ENCODE measurements around the gene GMNN.
A peak's percentile ranks its signal among the peaks of the same experiment; 100 is the strongest.
"Not testable (repeated sequence)": the region's sequence is repeated elsewhere in the genome, so short reads cannot be mapped to it uniquely, and the experiment has no call there.

The GMNN gene

DNA sequence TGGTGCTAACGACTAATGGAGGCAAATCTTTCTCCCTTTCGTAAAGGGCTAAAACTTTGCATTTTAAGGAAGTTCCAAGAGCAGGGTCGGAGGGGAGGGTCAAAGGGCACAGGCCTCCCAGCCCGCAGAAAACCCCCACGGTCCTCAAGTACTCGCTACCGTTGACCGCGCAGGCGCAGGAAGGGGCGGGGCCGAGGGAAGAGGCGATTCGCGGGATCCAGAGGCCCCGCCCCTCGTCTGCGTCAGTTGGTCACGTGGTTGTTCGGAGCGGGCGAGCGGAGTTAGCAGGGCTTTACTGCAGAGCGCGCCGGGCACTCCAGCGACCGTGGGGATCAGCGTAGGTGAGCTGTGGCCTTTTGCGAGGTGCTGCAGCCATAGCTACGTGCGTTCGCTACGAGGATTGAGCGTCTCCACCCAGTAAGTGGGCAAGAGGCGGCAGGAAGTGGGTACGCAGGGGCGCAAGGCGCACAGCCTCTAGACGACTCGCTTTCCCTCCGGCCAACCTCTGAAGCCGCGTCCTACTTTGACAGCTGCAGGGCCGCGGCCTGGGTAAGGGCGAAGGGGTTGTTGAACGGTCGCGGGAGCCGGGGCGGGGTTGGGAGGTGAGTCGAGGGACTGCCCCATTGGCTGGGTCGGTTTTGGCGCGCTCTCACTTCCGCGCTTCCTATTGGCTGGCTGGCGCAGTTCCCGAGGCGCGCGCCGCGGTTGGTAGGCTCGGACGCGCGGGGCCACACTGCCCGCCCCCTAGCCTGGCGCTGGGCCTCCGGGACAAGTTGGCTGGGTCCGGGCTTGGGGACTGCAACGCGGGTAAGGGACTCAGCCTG, at the start of gene GMNN:
Gene GMNN, plus strand, starts transcription at position 242 of the 824 bp plus-strand sequence. CDS start 2,310 bp downstream, outside the sequence.
- peak; percentile 95 for DNase-seq

DNA sequence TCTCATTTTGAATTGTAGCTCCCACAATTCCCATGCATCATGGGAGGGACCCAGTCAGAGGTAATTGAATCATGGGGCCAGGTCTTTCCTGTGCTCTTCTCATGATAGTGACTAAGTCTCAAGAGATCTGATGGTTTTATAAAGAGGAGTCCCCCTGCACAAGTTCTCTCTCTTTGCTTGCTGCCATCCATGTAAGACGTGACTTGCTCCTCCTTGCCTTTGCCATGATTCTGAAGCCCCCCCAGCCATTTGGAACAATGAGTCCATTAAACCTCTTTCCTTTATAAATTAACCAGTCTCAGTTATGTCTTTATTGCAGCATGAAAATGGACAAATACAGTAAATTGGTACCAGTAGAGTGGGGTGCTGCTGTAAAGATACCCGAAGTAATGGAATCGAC, 44.1 kb upstream of the GMNN start:
- DNase-seq = not testable (repeated sequence)

DNA sequence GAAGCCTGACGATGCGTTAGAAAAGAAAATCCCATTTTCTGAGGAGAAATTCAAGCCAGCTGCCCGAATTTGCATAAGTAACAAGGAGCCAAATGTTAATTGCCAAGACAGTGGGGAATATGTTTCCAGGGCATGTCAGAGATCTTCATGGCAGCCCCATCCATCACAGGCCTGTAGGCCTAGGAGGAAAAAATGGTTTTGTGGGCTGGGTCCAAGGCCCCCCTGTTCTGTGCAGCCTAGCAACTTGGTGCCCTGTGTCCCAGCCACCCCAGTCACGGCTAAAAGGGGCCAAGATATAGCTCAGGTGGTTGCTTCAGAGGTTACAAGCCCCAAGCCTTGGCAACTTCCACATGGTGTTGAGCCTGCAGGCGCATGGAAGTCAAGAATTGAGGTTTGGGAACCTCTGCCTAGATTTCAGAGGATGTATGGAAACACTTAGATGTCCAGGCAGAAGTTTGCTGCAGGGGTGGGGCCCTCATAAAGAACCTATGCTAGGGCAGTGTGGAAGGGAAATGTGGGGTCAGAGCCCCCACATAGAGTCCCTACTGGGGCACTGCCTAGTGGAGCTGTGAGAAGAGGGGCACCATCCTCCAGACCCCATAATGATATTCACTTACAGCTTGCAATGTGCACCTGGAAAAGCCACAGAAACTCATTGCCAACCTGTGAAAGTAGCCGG, 43.1 kb upstream of the GMNN start:
- DNase-seq = not testable (repeated sequence)

DNA sequence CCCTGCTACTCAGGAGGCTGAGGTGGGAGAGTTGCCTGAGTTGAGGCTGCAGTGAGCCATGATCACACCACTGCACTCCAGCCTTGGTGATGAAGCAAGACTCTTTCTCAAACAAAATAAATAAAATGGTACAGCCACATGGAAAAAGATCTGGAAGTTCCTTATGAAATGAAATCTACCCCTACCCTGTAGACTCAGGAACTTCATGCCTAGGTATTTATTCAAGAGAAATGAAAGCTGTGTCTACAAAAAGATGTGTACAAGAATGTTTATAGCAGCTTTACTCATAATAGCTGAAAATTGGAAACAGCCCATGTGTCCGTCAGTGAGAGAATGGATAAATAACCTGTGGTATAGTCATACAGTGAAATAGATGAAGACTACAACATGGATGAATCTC, 40.6 kb upstream of the GMNN start:
- DNase-seq = no peak

DNA sequence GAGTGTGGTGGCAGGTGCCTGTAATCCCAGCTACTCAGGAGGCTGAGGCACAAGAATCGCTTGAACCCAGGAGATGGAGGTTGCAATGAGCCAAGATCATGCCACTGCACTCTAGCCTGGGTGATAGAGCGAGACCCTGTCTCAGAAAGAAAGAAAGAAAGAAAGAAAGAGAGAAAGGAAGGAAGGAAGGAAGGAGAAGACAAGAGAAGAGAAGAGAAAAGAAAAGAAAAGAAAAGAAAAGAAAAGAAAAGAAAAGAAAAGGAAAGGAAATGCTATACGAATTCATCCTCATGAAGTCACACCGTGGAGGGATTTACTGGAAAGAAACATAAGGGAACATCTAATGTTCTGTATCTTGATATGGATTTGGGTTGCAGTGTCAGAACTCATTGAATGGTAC, 40.0 kb upstream of the GMNN start:
- not testable (repeated sequence) for DNase-seq

DNA sequence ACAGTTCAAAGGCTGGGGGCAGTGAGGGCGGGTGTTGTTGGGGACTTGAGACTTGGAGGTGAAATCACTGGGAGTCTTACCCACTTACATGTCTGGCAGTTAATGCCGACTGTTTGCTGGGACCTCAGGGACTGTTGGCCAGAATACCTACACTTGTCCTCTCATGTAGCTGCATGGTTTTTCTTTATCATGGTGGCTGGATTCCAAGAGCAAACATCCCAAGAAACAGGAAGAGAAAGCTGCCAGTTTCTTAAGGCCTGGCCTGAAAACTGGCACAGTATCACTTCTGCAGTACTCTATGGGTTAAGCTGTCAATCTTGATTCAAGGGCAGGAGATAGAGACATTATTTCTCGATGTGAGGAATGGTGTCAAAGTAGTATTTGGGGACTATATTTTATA, 36.0 kb upstream of the GMNN start:
- no peak for DNase-seq

DNA sequence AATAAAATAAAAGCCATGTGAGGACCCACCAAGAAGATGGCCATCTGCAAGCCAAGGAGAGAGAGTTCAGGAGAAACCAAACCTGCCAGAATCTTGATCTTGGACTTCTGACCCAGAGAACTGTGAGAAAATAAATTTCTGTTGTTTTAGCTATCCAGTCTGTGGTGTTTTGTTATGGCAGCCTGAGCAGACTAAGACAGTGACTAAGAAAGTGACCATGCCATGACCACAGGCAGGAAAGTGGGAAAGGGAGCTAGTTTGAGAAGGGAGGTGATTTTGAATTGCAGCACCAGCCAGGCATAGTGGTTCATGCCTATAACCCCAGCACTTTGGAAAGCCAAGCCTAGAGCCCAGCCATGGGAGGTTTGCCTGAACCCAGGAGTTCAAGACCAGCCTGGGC, 33.9 kb upstream of the GMNN start:
- no peak for DNase-seq

DNA sequence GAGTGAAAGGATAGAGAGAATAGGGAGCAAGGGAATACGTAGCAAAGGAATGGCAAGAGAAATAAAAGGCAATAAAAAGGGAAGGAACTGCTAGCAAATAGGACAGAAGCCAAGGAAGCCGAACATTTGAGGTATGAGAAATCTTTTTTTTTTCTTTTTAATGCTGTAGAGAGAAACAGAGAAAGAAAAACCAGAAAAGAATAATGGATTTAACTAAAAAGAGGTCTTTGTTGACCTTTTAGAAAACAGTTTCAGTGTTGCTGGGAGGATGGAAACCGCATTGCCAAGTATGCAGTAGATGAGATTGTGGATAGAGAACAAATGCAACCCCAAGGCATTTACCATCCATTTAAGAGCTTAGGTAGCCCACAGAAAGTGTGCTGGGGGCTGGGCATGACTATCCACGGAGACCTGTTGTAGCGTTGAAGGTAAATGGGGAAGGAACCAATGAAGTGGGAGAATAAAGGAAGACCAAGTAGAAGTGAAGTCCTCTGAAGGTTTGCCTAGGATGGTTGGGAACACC, 32.5 kb upstream of the GMNN start:
- no peak for DNase-seq

DNA sequence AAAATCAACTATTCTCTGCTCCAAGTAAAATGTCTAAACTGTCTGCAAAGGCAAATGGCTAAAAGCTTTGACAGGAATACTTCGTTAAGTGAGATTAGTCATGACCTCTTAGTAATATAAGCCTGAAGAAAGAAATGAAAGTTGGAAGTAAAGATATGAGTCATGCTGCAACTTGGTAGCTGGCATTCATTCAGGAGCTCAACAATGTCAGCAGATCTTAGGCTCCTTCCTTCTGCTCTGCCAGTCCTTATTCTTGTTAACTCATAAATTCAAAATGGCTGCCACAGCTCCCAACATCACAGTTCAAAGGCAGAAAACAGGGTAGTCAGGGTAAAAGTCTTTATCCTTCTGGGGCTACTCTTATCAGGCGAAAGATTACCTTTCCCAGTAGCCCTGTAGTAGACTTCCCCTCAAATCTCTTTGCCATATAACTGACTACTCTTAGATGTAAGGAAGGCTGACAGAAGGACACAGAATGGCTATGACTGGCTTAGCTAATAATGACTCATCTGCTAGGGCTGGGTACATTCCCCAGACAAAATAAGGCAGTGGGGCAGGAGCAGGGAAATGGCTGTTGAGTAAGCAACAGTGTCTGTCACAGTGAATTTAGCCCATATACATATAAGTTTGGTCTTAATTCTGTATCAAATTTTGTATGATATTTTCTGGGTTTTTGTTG, 31.3 kb upstream of the GMNN start:
- DNase-seq = no peak

DNA sequence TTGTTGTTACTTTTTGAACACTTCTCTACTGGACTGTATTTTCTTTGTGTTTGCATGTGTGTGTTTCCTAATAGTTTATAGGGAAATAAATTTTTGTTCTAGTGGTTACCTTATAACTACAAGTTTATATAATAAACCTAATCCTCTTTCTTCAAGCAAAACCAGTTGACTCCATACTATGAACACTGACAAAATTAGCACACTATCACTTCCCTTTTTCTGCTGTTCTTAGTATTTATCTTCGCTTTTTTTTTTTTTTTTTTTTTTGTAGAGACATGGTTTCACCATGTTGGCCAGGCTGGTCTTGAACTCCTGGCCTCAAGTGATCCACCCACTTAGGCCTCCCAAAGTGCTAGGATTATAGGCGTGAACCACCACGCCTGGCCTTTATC, 30.8 kb upstream of the GMNN start:
- no peak for DNase-seq

DNA sequence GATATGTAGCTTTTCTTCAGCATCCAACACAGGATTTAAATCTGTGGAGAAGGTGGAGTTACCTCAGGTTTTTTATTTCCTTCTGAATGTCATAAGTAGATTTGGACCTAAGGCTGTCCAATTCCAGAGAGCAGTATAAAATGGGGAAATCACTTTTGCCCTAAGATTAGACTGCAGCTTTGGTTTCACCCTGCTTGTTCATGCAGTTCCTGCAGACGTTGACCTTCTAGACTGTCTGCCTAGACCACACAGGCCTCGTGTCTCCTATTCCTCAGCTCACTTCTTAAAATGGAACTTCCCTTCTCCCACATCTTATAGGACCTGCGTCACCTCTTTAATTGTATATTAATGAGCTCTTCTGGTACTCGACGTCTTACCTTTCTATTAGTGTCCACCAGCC, 29.8 kb upstream of the GMNN start:
- DNase-seq = no peak

DNA sequence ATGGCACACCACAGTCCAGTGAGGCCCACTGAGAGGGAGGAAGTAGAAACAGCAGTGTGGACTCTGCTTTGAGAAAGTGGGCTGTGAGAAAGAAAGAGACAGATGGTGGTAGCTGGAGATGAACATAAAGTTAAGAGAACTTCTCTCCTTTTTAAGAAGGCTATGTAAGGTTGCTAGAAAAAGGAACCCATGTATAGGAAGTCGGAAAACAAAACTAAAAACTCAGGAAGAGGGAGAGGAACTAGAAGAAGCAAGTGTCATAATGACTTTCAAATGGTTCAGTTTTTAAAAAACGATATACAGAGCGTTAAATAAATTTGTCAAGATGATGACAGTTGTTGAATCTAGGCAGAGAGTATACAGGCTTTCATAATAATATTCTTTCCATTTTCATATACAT, 25.4 kb upstream of the GMNN start:
- no peak for DNase-seq

DNA sequence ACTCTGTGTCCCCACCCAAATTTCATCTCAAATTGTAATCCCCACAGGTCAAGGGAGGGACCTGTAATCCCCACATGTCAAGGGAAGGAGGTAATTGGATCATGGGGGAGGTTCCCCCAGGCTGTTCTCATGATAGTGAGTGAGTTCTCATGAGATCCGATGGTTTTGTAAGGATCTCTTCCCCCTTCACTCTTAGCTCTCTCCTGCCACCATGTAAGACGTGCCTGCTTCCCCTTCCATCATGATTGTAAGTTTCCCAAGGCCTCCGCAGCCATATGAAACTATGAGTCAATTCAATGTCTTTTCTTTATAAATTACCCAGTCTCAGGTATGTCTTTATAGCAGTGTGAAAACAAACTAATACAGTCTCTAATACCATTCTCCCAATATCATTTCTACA, 23.9 kb upstream of the GMNN start:
- DNase-seq = not testable (repeated sequence)

DNA sequence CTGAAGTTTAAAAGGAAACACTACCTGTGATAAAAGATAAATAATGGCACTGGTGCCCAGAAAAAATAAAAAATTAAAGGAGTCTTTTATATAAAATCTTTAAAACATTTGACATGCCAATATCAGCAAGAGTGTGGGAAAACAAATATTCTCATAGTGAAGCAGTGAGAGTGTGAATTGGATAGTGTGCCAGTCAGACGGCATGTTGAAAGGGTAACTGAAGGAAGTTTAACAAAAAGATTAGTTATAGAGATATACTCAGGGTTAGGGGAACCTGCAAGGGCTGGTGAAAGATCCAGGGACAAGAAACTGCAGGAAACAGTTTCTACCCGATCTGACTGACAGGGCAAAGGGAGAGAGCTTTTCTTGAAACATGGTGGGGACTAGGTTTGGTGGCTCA, 22.2 kb upstream of the GMNN start:
- DNase-seq = no peak

DNA sequence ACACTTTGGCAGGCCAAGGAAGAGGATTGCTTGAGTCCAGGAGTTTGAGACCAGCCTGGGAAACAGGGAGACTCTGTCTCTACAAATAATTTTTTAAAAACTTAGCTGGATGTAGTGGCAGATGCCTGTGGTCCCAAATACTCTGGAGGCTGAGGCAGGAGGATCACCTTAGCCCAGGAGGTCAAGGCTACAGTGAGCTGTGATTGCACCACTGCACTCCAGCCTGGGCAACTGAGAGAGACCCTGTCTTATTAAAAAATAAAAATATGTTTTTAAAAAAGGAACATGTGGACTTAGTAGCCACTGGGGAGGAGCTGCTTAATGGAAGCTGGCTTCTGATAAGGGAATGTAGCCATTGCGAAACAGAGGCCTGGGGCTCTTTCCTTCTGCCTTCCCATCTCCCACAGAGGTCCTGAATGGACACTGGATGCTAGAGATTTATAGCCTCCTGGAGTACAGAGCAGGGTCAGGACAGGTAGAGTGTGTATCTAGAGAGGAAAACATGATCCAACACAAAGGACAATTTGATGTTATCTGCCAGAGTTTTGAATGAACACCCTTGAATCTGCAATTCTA, 21.7 kb upstream of the GMNN start:
- DNase-seq = no peak

DNA sequence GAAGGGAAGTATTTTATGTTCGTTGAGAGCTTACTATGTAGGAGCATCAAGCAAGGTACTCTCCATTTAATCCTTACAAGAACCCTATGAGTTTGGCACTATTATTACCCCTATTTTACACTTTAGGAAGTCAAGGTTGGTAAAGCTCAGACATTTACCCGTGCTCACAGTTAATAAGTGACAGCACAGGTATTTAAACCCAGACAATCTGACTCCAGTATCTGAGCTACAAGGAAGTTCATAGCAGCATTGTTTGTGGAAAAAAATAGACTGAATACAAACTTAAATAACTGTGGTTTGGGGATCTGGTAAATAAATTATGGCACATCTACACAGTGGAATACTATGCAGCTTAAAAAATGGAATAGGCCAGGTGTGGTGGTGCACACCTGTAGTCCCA, 21.2 kb upstream of the GMNN start:
- no peak for DNase-seq

DNA sequence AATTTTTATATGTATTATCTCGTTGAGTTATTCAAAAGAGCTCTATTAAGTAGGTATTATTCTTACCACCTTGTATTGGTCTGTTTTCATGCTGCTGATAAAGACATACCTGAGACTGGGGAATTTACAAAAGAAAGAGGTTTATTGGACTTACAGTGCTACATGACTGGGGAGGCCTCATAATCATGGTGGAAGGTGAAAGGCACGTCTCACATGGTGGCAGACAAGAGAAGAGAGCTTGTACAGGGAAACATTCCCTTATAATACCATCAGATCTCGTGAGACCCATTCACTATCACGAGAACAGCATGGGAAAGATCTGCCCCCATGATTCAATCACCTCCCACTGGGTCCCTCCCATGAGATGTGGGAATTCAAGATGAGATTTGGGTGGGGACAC, 20.4 kb upstream of the GMNN start:
- not testable (repeated sequence) for DNase-seq

DNA sequence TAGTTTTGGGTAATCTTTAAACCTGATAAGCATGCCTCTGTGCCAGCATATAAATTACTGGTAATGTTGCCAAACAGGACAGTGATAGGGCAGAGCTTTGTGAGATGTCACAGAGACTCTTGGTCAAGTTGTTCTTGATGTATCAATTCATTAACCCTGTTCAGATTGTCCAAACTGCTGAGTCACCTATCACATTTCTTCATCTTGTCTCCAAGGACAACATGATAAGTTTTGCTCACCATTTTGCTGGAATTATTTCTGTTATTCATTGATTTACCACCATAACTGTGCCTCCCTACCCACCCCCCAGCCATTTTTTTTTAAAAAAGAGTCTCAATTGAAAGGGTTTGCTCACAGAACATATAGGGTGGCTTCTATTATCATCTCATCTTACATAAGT, 19.5 kb upstream of the GMNN start:
- no peak for DNase-seq

DNA sequence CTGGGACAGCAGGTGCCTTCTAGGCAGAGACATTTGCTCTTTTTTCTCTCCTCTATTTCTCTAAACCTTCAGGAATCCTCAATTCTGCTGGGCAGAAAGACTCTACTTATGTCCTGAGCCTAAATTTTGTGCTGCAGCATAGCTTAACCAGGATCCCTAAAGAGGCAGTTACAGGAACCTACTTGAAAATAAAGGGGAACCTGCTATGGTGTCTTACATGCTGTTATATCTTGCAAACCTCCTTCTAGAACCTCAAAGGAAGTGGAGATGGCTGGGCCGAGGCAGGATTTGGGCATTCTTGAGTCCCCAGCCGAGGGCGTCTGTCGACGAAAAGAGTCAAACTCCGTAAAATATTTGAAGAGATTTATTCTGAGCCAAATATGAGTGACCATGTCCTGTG, 17.1 kb upstream of the GMNN start:
- no peak for DNase-seq

DNA sequence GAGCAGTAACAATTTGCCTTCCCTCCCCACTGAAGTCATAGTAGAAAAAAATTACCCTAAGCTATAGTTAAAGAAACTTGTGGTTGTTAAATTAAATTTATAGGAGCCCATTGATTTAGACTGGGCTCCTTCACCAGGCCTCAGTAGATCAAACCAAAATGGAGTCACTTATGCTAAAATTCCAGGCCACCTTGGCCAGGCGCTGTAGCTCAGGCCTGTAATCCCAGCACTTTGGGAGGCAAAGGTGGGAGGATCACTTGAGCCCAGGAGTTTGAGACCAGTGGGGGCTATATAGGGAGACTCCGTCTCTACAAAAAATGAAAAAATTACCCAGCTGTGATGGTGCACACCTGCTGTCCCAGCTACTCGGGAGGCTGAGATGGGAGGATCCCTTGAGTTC, 15.0 kb upstream of the GMNN start:
- DNase-seq = no peak

DNA sequence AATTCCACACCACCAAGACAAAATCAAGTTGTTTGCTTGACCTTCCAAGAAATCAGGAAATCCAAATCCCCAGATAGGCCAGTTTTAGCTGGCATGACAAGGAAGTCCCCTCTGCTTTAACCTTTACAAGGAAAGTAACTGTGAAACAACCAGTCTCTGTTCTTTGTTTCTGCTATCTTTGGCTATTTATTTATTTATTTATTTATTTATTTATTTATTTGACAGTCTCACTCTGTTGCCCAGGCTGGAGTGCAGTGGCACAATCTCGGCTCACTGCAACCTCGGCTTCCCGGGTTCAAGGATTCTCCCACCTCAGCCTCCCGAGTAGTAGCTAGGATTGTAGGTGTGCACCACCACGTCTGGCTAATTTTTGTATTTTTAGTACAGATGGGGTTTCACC, 14.5 kb upstream of the GMNN start:
- no peak for DNase-seq

DNA sequence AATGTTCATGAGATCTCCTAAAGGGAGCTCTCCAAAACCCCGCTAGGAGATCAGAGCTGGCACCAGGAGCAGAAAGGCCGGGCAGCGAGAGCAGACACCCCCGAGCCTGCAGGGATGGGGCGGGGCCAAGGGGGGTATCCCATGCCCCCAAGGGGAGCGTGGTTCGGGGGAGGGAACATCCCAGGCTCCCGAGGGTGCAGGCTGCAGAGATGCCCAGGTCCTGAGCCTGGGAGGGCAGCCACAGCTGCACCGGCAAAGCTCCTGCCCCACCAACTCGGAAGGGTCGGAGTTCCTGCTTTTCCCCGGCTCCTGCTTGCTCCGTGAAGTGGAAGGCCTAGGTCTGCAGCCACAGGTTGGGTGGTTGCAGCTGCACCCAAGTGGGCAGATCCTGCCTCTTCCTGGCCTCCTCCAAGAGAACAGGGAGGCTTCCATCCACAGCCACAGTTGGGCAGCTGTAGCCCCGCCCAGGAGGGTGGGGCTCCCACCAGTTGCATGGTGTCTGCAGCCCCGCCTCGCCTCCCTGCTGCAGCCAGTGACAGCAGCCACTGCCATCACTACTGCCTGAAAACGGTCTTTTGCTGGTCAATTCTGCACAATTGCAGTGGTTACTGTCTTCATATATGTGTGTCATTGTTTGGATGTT, 13.4 kb upstream of the GMNN start:
- no peak for DNase-seq

DNA sequence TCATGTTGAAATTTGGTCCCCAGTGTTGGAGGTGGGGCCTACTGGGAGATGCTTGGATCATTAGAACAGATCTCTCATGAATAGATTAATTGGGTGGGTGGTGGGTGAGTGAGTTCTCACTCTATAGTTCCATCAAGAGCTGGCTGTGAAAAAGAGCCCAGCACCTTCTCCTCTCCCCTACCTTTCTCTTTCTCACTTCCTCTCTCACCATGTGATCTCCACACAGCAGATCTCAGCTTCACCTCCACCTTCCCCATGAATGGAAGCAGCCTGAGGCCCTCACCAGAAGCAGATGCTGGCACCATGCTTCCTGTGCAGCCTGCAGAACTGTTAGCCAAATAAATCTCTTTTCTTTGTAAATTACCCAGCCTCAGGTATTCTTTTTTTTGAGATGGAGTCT, 12.9 kb upstream of the GMNN start:
- no peak for DNase-seq
